Vagina (tissue), 2 donors: ENCODE data around the gene PNMT.

ENCODE experiments used
- CTCF ChIP-seq, 3 experiments: fragments of 450-650 bp in 2 of 3; fragments of 200-600 bp in 1 of 3; sonication (generic) in 1 of 3; IDR thresholded peaks; one replicate each; pipeline ENCODE4 v1.5.1; 2017 to 2019; ENCODE audit warnings: antibody characterized with exemption in 3 of 3, mild to moderate bottlenecking in 2 of 3, moderate library complexity in 2 of 3
- POLR2A ChIP-seq, 2 donors: fragments of 450-650 bp; IDR thresholded peaks; one replicate each; pipeline ENCODE4 v1.6.1; 2017; ENCODE audit warnings: antibody characterized with exemption in 2 of 2, mild to moderate bottlenecking in 2 of 2, moderate library complexity in 2 of 2
- POLR2AphosphoS5 ChIP-seq, 2 donors: sonication (generic); formaldehyde crosslinking; IDR thresholded peaks; one replicate each; pipeline ENCODE4 v1.9.0; 2017; ENCODE audit warnings: antibody characterized with exemption in 2 of 2, mild to moderate bottlenecking in 2 of 2, low read depth in 1 of 2; ENCODE audit not compliant: insufficient read depth in 1 of 2

- TF ChIP-seq CTCF (IDR thresholded peaks at IDR 0.05) (no peak), POLR2A (IDR thresholded peaks at IDR 0.05) (no peak), POLR2AphosphoS5 (IDR thresholded peaks at IDR 0.05; ENCODE audit: insufficient read depth in 1 of 2, low read depth in 1 of 2) (no peak)
These were observed 5.9 kb downstream of the PNMT start for GRCh38 chr17:39674179-39674578.
